ENCODE measurements around the gene DISC1.

DNA sequence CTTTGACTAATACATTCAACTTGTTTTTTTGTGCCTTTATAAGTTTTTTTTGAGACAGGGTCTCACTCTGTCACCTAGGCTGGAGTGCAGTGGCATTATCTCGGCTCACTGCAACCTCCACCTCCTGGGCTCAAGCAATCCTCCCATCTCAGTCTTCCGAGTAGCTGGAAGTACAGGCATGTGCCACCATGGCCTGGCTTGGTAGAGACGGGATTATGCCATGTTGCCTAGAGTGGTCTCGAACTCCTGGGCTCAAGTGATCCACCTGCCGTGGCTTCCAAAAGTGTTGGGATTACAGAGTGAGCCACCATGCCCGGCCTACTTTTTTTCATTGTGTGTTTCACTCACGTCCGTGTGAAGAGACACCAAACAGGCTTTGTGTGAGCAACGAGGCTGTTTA lies 202.7 kb downstream of the DISC1 start:
- TF ChIP-seq, protein P1, sequence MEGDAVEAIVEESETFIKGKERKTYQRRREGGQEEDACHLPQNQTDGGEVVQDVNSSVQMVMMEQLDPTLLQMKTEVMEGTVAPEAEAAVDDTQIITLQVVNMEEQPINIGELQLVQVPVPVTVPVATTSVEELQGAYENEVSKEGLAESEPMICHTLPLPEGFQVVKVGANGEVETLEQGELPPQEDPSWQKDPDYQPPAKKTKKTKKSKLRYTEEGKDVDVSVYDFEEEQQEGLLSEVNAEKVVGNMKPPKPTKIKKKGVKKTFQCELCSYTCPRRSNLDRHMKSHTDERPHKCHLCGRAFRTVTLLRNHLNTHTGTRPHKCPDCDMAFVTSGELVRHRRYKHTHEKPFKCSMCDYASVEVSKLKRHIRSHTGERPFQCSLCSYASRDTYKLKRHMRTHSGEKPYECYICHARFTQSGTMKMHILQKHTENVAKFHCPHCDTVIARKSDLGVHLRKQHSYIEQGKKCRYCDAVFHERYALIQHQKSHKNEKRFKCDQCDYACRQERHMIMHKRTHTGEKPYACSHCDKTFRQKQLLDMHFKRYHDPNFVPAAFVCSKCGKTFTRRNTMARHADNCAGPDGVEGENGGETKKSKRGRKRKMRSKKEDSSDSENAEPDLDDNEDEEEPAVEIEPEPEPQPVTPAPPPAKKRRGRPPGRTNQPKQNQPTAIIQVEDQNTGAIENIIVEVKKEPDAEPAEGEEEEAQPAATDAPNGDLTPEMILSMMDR (IDR thresholded peaks at IDR 0.05; ENCODE audit: insufficient read depth, low read length) = no peak
- no peak for TF ChIP-seq GABPA (IDR thresholded peaks at IDR 0.05; ENCODE audit: low read depth)
- TF ChIP-seq POLR2AphosphoS5 (IDR thresholded peaks at IDR 0.05; ENCODE audit: low read depth) = no peak
- TF ChIP-seq, protein P2, sequence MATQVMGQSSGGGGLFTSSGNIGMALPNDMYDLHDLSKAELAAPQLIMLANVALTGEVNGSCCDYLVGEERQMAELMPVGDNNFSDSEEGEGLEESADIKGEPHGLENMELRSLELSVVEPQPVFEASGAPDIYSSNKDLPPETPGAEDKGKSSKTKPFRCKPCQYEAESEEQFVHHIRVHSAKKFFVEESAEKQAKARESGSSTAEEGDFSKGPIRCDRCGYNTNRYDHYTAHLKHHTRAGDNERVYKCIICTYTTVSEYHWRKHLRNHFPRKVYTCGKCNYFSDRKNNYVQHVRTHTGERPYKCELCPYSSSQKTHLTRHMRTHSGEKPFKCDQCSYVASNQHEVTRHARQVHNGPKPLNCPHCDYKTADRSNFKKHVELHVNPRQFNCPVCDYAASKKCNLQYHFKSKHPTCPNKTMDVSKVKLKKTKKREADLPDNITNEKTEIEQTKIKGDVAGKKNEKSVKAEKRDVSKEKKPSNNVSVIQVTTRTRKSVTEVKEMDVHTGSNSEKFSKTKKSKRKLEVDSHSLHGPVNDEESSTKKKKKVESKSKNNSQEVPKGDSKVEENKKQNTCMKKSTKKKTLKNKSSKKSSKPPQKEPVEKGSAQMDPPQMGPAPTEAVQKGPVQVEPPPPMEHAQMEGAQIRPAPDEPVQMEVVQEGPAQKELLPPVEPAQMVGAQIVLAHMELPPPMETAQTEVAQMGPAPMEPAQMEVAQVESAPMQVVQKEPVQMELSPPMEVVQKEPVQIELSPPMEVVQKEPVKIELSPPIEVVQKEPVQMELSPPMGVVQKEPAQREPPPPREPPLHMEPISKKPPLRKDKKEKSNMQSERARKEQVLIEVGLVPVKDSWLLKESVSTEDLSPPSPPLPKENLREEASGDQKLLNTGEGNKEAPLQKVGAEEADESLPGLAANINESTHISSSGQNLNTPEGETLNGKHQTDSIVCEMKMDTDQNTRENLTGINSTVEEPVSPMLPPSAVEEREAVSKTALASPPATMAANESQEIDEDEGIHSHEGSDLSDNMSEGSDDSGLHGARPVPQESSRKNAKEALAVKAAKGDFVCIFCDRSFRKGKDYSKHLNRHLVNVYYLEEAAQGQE (IDR thresholded peaks at IDR 0.05; ENCODE audit: insufficient replicate concordance, low read depth) = no peak
- TF ChIP-seq SPI1 (IDR thresholded peaks at IDR 0.05; ENCODE audit: borderline replicate concordance, low read depth) = no peak

Data from HL-60 (cell line).